ENCODE data around the gene IFIT1. TPM values are rescaled to one million over a fixed set of nuclear protein-coding genes. Genes with fewer than 3 reads are reported as not detected.

Gene IFIT1
- total RNA-seq, 3 donors from 2014 or later: 6.2 to 21.5 (median 8.3) TPM

- DNase-seq: no peak
- intact Hi-C loops (cut with DNase I, micrococcal nuclease): no loop called here
- Histone ChIP-seq H3K9me3 (no peaks in the 10 kb centered on the region), H3K36me3 (ENCODE audit: low read depth) (no peaks in the 10 kb centered on the region), H3K4me3 (no peak overlapping the region), H3K4me1 (ENCODE audit: low read depth) (peaks cover 7% of the 10 kb centered on the region)
- TF ChIP-seq CTCF (IDR thresholded peaks at IDR 0.05): no peak
- ATAC-seq: no peak
Measured at GRCh38 chr10:89368129-89368528, 24.3 kb upstream of the IFIT1 start.

GRCh38 chr10:89369156-89370105 lies 23.0 kb upstream of the IFIT1 start:
- peak in 1 of 3 donors; percentile 70 for DNase-seq

GRCh38 chr10:89371079-89371478 lies 21.3 kb upstream of the IFIT1 start:
- intact Hi-C loops (cut with DNase I, micrococcal nuclease): no loop called here
- Histone ChIP-seq H3K36me3 (ENCODE audit: low read depth) (no peaks in the 10 kb centered on the region), H3K9me3 (no peaks in the 10 kb centered on the region), H3K4me3 (no peak overlapping the region), H3K4me1 (ENCODE audit: low read depth) (peaks cover 27% of the 10 kb centered on the region)
- no peak for DNase-seq
- TF ChIP-seq CTCF (IDR thresholded peaks at IDR 0.05): no peak
- ATAC-seq: no peak

More at GRCh38 chr10:89369156-89370105, 23.0 kb upstream of the IFIT1 start:
- Histone ChIP-seq H3K36me3 (ENCODE audit: low read depth) (no peaks in the 10 kb centered on the region), H3K4me1 (ENCODE audit: low read depth) (peaks cover 19% of the 10 kb centered on the region), H3K9me3 (no peaks in the 10 kb centered on the region), H3K4me3 (no peak overlapping the region)
- ATAC-seq: no peak
- TF ChIP-seq CTCF (IDR thresholded peaks at IDR 0.05): peak; percentile 15
- intact Hi-C loops (cut with DNase I, micrococcal nuclease): no loop called here

GRCh38 chr10:89371987-89372386 lies 20.4 kb upstream of the IFIT1 start:
- H3K4me1 ChIP-seq (ENCODE audit: low read depth): peaks cover 27% of the 10 kb centered on the region
- no peaks in the 10 kb centered on the region for H3K9me3 ChIP-seq
- no peak for ATAC-seq
- no peaks in the 10 kb centered on the region for H3K36me3 ChIP-seq (ENCODE audit: low read depth)
- intact Hi-C loops (cut with DNase I, micrococcal nuclease): no loop called here
- H3K4me3 ChIP-seq: no peak overlapping the region
- no peak for DNase-seq
- TF ChIP-seq CTCF (IDR thresholded peaks at IDR 0.05): no peak

GRCh38 chr10:89373916-89374711 lies 18.3 kb upstream of the IFIT1 start:
- peaks cover 21% of the 10 kb centered on the region for H3K4me1 ChIP-seq (ENCODE audit: low read depth)
- intact Hi-C loops (cut with DNase I, micrococcal nuclease): no loop called here
- ATAC-seq: peak; percentile 97
- no peaks in the 10 kb centered on the region for H3K36me3 ChIP-seq (ENCODE audit: low read depth)
- DNase-seq: peak in 2 of 3 donors; percentile 53 to 82
- no peak for TF ChIP-seq CTCF (IDR thresholded peaks at IDR 0.05)
- no peaks in the 10 kb centered on the region for H3K9me3 ChIP-seq
- no peak overlapping the region for H3K4me3 ChIP-seq

Measured in mucosa of descending colon (tissue), 3 donors.